Measurements from ENCODE around the gene NPHP4.

Gene NPHP4

GRCh38 chr1:5844442-5844841, 147.8 kb downstream of the NPHP4 start:
- DNase-seq, result no peak

GRCh38 chr1:5843521-5844096, 148.6 kb downstream of the NPHP4 start:
- DNase-seq, result no peak

GRCh38 chr1:5842679-5843078, 149.5 kb downstream of the NPHP4 start:
- DNase-seq, result no peak

GRCh38 chr1:5840551-5841001, 151.6 kb downstream of the NPHP4 start:
- DNase-seq, result no peak

- DNase-seq, result no peak
Measured at GRCh38 chr1:5839881-5840550, 152.2 kb downstream of the NPHP4 start.

- DNase-seq, result no peak
Measured at GRCh38 chr1:5839161-5839880, 152.9 kb downstream of the NPHP4 start.

- DNase-seq, result no peak
Measured at GRCh38 chr1:5837976-5838653, 154.1 kb downstream of the NPHP4 start.

GRCh38 chr1:5836776-5837440, 155.3 kb downstream of the NPHP4 start:
- DNase-seq, result no peak

- no peak for DNase-seq
Measured at GRCh38 chr1:5835179-5835562, 157.1 kb downstream of the NPHP4 start.

- no peak for DNase-seq
Measured at GRCh38 chr1:5834477-5835178, 157.6 kb downstream of the NPHP4 start.

GRCh38 chr1:5833911-5834310, 158.3 kb downstream of the NPHP4 start:
- DNase-seq, result no peak

- DNase-seq, result no peak
Measured at GRCh38 chr1:5832916-5833895, 159.0 kb downstream of the NPHP4 start.

- DNase-seq, result no peak
Measured at GRCh38 chr1:5831600-5832335, 160.5 kb downstream of the NPHP4 start.

- DNase-seq, result no peak
Measured at GRCh38 chr1:5830771-5831599, 161.2 kb downstream of the NPHP4 start.

- no peak for DNase-seq
Measured at GRCh38 chr1:5829414-5829813, 162.8 kb downstream of the NPHP4 start.

GRCh38 chr1:5828308-5828935, 163.8 kb downstream of the NPHP4 start:
- no peak for DNase-seq

- no peak for DNase-seq
Measured at GRCh38 chr1:5827516-5827915, 164.7 kb downstream of the NPHP4 start.

- DNase-seq, result no peak
Measured at GRCh38 chr1:5826601-5827000, 165.6 kb downstream of the NPHP4 start.

- no peak for DNase-seq
Measured at GRCh38 chr1:5822726-5823125, 169.5 kb downstream of the NPHP4 start.
